Gastrocnemius medialis (tissue), 4 donors: ENCODE results near the gene PTGDS.

ENCODE experiments used
- POLR2A ChIP-seq, 2 donors: fragments of 450-650 bp; IDR thresholded peaks; one replicate each; pipeline ENCODE4 v1.6.1; 2017; ENCODE audit warnings: antibody characterized with exemption in 2 of 2, mild to moderate bottlenecking in 2 of 2, moderate library complexity in 2 of 2
- TF ChIP-seq, protein P1 (sequence below), 5 experiments: fragments of 450-650 bp in 3 of 5; fragments of 200-600 bp in 2 of 5; sonication (generic) in 2 of 5; IDR thresholded peaks in 4 of 5; conservative IDR thresholded peaks in 1 of 5; 1 replicate in 4 of 5; 2 replicates in 1 of 5; pipeline ENCODE4 v1.5.1; 2016 to 2019; ENCODE audit warnings: antibody characterized with exemption in 5 of 5, mild to moderate bottlenecking in 3 of 5, moderate library complexity in 3 of 5

DNA sequence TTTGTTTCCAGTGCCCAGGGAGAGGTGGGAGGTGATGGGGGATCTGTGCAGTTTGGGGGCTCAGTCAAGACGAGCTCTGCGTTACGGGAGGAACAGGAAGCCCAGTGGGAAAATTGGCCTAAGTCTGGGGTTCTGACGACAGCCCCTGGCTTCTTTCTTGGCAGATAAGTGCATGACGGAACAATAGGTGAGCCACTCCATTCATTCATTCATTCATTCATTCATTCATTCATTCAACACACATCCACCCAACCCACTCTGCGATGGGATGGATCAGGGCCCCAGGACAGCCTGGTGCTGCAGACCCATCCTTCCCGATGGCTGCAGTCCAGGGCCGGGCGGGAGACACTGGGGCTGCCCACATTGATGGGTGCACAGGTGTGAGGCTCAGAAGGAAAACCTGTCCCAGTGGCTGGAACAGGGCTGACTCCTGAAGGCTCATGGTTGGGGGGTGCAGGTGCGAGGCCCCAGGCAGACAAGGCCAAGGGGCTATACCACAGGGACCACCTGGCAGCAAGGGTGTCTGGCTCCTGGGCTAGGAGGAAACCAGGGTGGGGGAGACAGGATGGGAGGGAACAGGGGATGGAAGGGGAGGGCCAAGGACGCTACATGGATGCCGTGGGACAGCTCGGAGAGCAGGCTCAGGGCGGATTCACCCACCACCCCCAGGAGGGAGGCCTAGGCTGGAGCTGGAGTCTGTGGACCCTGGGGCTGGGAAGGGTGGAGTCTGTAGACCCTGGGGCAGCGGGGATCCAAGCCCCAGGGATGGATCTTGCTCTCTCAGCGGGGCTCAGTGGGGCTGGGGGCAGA lies 3.6 kb downstream of the PTGDS start:
- TF ChIP-seq, protein P1, sequence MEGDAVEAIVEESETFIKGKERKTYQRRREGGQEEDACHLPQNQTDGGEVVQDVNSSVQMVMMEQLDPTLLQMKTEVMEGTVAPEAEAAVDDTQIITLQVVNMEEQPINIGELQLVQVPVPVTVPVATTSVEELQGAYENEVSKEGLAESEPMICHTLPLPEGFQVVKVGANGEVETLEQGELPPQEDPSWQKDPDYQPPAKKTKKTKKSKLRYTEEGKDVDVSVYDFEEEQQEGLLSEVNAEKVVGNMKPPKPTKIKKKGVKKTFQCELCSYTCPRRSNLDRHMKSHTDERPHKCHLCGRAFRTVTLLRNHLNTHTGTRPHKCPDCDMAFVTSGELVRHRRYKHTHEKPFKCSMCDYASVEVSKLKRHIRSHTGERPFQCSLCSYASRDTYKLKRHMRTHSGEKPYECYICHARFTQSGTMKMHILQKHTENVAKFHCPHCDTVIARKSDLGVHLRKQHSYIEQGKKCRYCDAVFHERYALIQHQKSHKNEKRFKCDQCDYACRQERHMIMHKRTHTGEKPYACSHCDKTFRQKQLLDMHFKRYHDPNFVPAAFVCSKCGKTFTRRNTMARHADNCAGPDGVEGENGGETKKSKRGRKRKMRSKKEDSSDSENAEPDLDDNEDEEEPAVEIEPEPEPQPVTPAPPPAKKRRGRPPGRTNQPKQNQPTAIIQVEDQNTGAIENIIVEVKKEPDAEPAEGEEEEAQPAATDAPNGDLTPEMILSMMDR (IDR thresholded peaks at IDR 0.05 in 4 of 5, conservative IDR thresholded peaks at IDR 0.05 in 1 of 5) = no peak
- no peak for TF ChIP-seq POLR2A (IDR thresholded peaks at IDR 0.05)
